WERI-Rb-1 (cell line): ENCODE measurements around the gene VWDE.
"Not testable (repeated sequence)": the region's sequence is repeated elsewhere in the genome, so short reads cannot be mapped to it uniquely, and the experiment has no call there.

Experiments used
- DNase-seq: peaks from one replicate; pipeline ENCODE4 v3.0.0-alpha.2; 2020
- H3K27ac ChIP-seq: fragments of 250-450 bp; sonication (Bioruptor Pico); 2 replicates; pipeline ENCODE4 v1.5.1; 2020; ENCODE audit warnings: mild to moderate bottlenecking, moderate library complexity
- H3K27me3 ChIP-seq: fragments of 250-450 bp; sonication (Bioruptor Pico); 2 replicates; pipeline ENCODE4 v1.5.1; 2021; ENCODE audit warnings: mild to moderate bottlenecking, low read depth, moderate library complexity; ENCODE audit not compliant: insufficient read depth, severe bottlenecking
- H3K36me3 ChIP-seq: fragments of 250-450 bp; sonication (Bioruptor Pico); 2 replicates; pipeline ENCODE4 v1.5.1; 2020; ENCODE audit warnings: mild to moderate bottlenecking, moderate library complexity
- H3K4me3 ChIP-seq: 2 replicates; pipeline ENCODE4 v1.5.1; 2011; ENCODE audit warnings: low read depth, mild to moderate bottlenecking, control low read depth, low read length
- H3K9me3 ChIP-seq: fragments of 250-450 bp; sonication (Bioruptor Pico); 2 replicates; pipeline ENCODE4 v1.5.1; 2021; ENCODE audit warnings: mild to moderate bottlenecking, moderate library complexity; ENCODE audit not compliant: severe bottlenecking
- CTCF ChIP-seq: IDR thresholded peaks from 2 replicates; pipeline ENCODE4 v1.5.1; 2011; ENCODE audit warnings: low read depth, mild to moderate bottlenecking, control low read depth, inconsistent platforms, low read length

Gene VWDE

GRCh38 chr7:12409097-12409711 is 5.5 kb upstream of the VWDE start:
- Histone ChIP-seq H3K27me3 (peaks cover 3% of the 10 kb centered on the region), H3K9me3 (no peaks in the 10 kb centered on the region), H3K4me3 (no peak overlapping the region), H3K27ac (no peak overlapping the region), H3K36me3 (no peaks in the 10 kb centered on the region)
- no peak for TF ChIP-seq CTCF
- DNase-seq, result no peak

GRCh38 chr7:12407652-12408051 is 4.0 kb upstream of the VWDE start:
- not testable (repeated sequence) for H3K27ac ChIP-seq, H3K27me3 ChIP-seq, DNase-seq, H3K4me3 ChIP-seq, H3K36me3 ChIP-seq, H3K9me3 ChIP-seq

GRCh38 chr7:12402365-12402725 is 1.3 kb downstream of the VWDE start:
- Histone ChIP-seq H3K27ac (no peak overlapping the region), H3K27me3 (no peaks in the 10 kb centered on the region), H3K4me3 (no peak overlapping the region), H3K36me3 (no peaks in the 10 kb centered on the region), H3K9me3 (no peaks in the 10 kb centered on the region)
- no peak for TF ChIP-seq CTCF
- no peak for DNase-seq

GRCh38 chr7:12401538-12402364 is 1.9 kb downstream of the VWDE start:
- H3K9me3 ChIP-seq, result no peaks in the 10 kb centered on the region
- DNase-seq, result no peak
- H3K27me3 ChIP-seq, result no peaks in the 10 kb centered on the region
- H3K4me3 ChIP-seq, result no peak overlapping the region
- no peak overlapping the region for H3K27ac ChIP-seq
- TF ChIP-seq CTCF, result no peak
- no peaks in the 10 kb centered on the region for H3K36me3 ChIP-seq

- no peak for DNase-seq
- Histone ChIP-seq H3K27ac (no peak overlapping the region), H3K9me3 (no peaks in the 10 kb centered on the region), H3K27me3 (no peaks in the 10 kb centered on the region), H3K36me3 (no peaks in the 10 kb centered on the region), H3K4me3 (no peak overlapping the region)
- no peak for TF ChIP-seq CTCF
Measured at GRCh38 chr7:12398186-12398585, 5.5 kb downstream of the VWDE start.

GRCh38 chr7:12397671-12398070 is 6.0 kb downstream of the VWDE start:
- no peak for TF ChIP-seq CTCF
- H3K9me3 ChIP-seq, result no peaks in the 10 kb centered on the region
- H3K36me3 ChIP-seq, result no peaks in the 10 kb centered on the region
- DNase-seq, result no peak
- H3K27me3 ChIP-seq, result no peaks in the 10 kb centered on the region
- H3K4me3 ChIP-seq, result no peak overlapping the region
- H3K27ac ChIP-seq, result no peak overlapping the region

GRCh38 chr7:12396670-12397069 is 7.0 kb downstream of the VWDE start:
- H3K4me3 ChIP-seq, H3K9me3 ChIP-seq, H3K27ac ChIP-seq, H3K36me3 ChIP-seq, H3K27me3 ChIP-seq, DNase-seq: not testable (repeated sequence)
